Measurements from ENCODE around the gene TRRAP.

TRRAP gene

DNA sequence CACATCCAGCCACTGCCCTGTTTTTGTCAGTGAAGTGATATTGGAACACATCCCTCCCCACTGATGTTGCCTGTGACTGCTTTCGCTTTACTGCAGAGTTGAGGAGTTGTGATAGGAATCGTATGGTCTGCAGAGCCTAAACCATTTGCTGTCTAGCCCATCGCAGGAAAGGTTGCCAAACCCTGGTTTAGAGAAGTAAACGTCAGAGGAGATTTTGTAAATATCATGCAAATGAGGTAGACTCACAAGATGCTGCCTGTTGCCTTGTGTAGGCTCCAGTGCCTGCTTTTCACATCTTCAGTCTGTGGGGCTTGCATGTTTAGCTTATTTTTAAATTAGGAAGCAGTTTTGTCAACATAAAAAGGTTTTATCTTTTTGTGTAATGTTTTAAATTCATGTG lies 107.1 kb downstream of the TRRAP start:
- no peak overlapping the region for H3K27ac ChIP-seq
- TF ChIP-seq, protein P1, sequence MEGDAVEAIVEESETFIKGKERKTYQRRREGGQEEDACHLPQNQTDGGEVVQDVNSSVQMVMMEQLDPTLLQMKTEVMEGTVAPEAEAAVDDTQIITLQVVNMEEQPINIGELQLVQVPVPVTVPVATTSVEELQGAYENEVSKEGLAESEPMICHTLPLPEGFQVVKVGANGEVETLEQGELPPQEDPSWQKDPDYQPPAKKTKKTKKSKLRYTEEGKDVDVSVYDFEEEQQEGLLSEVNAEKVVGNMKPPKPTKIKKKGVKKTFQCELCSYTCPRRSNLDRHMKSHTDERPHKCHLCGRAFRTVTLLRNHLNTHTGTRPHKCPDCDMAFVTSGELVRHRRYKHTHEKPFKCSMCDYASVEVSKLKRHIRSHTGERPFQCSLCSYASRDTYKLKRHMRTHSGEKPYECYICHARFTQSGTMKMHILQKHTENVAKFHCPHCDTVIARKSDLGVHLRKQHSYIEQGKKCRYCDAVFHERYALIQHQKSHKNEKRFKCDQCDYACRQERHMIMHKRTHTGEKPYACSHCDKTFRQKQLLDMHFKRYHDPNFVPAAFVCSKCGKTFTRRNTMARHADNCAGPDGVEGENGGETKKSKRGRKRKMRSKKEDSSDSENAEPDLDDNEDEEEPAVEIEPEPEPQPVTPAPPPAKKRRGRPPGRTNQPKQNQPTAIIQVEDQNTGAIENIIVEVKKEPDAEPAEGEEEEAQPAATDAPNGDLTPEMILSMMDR (IDR thresholded peaks at IDR 0.05): no peak
- no peak for TF ChIP-seq ZFX (IDR thresholded peaks at IDR 0.05; ENCODE audit: borderline replicate concordance)

DNA sequence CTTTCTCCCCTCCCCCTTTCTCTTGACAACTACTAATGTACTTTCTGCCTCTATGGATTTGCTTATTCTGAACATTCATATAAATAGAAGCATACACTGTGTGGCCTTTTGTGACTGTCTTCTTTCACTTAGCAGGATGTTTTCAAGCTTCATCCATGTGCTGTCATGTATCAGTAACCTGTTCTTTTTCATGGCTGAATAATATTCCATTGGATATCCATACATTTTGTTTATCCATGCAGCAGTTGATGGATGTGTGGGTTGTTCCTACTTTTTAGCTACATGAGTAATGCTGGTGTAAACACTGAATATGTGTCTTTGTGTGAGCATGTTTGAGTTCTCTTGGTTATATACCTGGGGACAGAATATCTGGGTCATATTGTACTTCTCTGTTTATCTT lies 107.6 kb downstream of the TRRAP start:
- no peak for TF ChIP-seq ZFX (IDR thresholded peaks at IDR 0.05; ENCODE audit: borderline replicate concordance)
- TF ChIP-seq, protein P1 (IDR thresholded peaks at IDR 0.05): no peak

DNA sequence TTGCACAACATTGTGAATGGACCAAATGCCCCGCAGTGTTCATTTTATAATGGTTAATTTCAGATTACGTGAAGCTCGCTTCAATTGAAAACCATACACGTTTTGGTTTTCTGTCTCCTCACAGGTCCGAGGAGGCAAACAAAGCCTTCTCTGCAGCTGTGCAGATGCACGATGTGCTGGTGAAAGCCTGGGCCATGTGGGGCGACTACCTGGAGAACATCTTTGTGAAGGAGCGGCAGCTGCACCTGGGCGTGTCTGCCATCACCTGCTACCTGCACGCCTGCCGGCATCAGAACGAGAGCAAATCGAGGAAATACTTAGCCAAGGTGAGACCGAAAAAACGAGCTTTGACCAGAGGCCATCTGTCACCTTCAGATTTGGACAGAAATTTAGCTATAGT lies 110.3 kb downstream of the TRRAP start:
- no peak overlapping the region for H3K27ac ChIP-seq
- TF ChIP-seq, protein P1 (IDR thresholded peaks at IDR 0.05): no peak
- TF ChIP-seq ZFX (IDR thresholded peaks at IDR 0.05; ENCODE audit: borderline replicate concordance): no peak

More for the DNA sequence above, 107.6 kb downstream of the TRRAP start:
- no peak overlapping the region for H3K27ac ChIP-seq

DNA sequence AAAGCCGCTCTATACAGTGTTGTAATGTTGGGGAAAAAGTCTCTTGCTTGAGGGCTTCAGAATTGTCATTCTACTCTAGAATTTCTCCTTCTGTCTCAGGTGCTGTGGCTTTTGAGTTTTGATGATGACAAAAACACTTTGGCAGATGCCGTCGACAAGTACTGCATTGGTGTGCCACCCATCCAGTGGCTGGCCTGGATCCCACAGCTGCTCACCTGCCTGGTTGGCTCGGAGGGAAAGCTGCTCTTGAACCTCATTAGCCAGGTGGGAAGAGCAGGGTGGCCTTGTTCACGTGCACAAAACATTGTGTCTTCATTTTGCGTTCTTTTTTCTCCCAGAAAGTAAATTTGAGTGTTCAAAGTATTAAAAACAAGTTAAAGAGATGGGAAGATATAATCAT lies 112.0 kb downstream of the TRRAP start:
- H3K27ac ChIP-seq: no peak overlapping the region
- no peak for TF ChIP-seq ZFX (IDR thresholded peaks at IDR 0.05; ENCODE audit: borderline replicate concordance)
- TF ChIP-seq, protein P1 (IDR thresholded peaks at IDR 0.05): no peak

DNA sequence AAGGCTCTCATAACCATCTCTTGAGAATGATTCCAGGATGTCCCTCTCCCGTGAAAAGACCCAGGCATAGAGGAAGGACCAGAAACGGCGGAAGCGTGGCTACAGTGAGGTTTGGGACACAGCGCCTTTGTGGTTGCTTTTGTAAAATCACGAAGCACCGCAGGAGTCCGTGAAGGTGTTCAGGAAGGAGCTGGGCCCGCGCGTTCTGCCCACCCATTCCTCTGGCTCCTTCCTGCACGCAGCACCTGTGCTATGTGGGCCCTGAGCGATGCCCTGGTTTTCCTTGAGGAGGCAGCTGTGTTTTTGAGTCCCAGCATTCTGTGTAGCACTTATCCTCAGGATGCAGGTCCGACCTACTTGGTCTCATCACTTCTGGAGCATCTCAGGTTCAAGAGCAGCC lies 112.8 kb downstream of the TRRAP start:
- TF ChIP-seq, protein P1 (IDR thresholded peaks at IDR 0.05): no peak
- no peak for TF ChIP-seq ZFX (IDR thresholded peaks at IDR 0.05; ENCODE audit: borderline replicate concordance)
- H3K27ac ChIP-seq: no peak overlapping the region

DNA sequence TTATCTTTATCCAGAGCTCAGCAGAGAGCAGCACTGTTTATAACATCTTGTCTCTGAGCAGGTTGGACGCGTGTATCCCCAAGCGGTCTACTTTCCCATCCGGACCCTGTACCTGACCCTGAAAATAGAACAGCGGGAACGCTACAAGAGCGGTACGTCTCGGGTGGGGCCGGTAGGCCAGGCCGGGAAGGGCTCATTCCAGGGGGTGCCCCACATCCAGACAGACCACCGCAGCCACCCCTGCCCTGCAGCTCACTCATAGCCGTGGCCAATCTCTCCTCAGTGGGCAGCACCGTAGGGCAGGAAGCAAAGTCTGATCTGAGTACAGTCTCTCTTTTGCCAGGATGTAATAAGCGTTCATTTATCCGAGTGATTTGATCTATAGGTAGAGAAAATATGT lies 113.7 kb downstream of the TRRAP start:
- no peak overlapping the region for H3K27ac ChIP-seq
- TF ChIP-seq ZFX (IDR thresholded peaks at IDR 0.05; ENCODE audit: borderline replicate concordance): no peak
- TF ChIP-seq, protein P1 (IDR thresholded peaks at IDR 0.05): no peak

DNA sequence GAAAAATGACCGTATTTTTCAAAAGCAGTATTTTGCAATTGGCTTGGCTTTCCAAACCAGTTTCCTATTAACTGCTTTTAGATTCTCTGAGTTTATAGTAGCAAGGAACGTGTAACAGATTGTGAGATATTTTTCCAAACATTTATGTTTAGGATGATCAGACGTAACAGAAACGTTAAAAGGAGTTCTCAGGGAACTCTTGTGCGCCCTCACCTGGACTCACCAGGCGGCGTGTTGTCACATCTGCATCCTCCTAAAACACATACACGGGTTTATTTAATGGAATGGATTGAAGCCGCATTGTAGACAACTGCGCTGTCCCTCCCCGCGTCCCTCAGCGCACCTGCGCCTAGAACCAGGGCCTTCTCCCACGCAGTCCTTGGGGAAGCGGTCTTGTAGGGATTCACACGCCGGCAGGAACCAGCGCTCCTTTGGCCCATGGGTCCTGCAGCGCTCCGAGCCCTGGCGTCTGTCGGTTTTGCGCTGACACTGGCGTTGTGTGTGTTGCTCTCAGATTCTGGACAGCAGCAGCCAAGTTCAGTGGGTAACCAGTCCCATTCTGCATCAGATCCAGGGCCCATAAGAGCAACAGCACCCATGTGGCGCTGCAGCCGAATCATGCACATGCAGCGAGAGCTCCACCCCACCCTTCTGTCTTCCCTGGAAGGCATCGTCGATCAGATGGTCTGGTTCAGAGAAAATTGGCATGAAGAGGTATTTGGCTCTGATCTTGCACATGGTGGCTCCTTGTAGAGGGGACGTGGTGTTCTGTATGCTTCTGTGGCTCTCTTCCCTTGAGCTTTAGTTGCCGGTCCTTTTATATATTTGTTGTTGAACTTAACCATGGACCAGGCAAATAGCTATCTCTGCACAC lies 114.9 kb downstream of the TRRAP start:
- no peak overlapping the region for H3K27ac ChIP-seq
- TF ChIP-seq ZFX (IDR thresholded peaks at IDR 0.05; ENCODE audit: borderline replicate concordance): no peak
- TF ChIP-seq, protein P1 (IDR thresholded peaks at IDR 0.05): peak; percentile 50; the same call in 1 of the 2 replicates
